Measurements from ENCODE around the gene SERPINE3.

DNA sequence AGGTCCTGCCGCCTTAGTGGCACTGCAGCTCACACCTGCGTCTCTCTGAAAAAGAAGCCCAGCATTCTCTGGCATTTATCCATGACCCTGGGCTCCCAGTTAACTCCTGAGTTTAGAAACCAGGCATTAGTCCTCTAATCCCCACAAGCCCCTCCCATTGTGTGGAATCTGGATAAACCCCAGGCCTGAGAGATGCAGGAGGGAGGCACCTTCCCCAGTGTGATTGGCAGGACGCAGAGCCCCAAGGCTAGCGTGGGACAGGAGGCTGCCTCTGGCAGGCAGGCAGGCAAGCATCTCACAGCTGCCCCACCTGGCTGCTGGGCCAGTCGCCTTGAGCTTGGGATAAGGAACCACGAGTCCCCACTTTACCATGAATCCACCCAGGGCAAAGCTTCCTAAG lies 11.0 kb upstream of the SERPINE3 start:
- TF ChIP-seq POLR2A (IDR thresholded peaks at IDR 0.05) = no peak
- TF ChIP-seq, protein P1, sequence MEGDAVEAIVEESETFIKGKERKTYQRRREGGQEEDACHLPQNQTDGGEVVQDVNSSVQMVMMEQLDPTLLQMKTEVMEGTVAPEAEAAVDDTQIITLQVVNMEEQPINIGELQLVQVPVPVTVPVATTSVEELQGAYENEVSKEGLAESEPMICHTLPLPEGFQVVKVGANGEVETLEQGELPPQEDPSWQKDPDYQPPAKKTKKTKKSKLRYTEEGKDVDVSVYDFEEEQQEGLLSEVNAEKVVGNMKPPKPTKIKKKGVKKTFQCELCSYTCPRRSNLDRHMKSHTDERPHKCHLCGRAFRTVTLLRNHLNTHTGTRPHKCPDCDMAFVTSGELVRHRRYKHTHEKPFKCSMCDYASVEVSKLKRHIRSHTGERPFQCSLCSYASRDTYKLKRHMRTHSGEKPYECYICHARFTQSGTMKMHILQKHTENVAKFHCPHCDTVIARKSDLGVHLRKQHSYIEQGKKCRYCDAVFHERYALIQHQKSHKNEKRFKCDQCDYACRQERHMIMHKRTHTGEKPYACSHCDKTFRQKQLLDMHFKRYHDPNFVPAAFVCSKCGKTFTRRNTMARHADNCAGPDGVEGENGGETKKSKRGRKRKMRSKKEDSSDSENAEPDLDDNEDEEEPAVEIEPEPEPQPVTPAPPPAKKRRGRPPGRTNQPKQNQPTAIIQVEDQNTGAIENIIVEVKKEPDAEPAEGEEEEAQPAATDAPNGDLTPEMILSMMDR (IDR thresholded peaks at IDR 0.05 in 8 of 11, conservative IDR thresholded peaks at IDR 0.05 in 3 of 11) = no peak
